ENCODE results near the gene PDZD2.
"Not testable (repeated sequence)": the region's sequence is repeated elsewhere in the genome, so short reads cannot be mapped to it uniquely, and the experiment has no call there.

Gene PDZD2

DNA sequence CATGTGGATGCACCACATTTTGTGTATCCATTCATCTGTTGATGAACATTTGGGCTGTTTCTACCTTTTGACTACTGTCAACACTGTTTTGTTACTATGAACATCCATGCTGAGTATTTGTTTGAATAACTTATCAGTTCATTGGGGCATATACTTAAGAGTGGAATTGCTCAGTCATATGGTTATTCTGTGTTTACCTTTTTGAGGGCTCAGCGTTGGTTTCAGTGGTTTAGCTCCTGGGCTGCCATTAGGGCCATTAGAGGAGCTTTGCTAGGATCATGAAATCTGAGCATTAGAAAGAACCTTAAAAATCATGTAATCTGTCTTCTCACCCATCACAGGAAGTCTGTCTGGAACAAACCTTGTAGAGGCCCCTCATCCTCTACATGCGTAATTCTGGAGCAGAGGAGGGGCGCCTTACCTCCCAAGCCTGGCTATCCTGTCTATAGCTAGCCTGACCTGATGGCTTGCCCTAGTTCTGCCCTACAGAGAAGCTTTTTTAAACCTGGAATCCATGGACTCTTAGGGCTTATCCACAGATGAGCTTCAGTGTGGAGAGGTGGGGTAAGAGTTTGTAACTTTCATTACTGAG is 92.9 kb downstream of the PDZD2 start:
- DNase-seq (ENCODE audit: low spot score): no peak

DNA sequence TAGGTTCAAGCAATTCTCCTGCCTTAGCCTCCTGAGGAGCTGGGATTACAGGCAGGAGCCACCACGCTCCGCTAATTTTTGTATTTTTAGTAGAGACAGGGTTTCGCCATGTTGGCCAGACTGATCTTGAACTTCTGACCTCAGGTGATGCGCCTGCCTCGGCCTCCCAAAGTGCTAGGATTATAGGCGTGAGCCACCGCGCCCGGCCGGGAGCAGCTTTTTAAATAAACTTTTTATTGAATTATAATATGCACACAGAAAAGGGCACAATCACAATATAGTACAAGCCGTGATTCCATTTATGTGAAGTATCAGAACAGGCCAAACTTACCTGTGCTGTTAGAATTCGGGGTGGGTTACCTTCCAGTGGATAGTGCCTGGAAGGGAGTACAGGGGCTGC is 93.9 kb downstream of the PDZD2 start:
- DNase-seq (ENCODE audit: low spot score): not testable (repeated sequence)

DNA sequence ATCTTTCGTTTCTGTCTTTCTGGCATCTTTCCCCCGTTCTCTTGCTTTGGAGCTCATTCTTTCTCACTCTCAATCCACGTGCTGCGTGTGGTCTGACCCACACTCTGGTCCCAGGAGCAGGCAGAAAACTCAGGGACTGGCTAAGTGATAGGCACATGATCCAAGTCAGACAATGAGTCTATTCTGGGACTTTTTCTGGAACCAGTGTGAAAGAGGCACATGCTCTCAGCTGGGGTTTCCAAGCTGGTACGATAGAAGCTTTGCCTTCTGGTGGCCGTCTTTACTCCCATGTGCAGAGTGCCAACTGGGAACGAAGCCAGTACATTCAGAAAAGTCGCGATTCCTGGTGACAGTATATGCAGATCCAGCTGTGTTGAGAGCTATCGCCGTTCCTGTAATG is 94.4 kb downstream of the PDZD2 start:
- no peak for DNase-seq (ENCODE audit: low spot score)

DNA sequence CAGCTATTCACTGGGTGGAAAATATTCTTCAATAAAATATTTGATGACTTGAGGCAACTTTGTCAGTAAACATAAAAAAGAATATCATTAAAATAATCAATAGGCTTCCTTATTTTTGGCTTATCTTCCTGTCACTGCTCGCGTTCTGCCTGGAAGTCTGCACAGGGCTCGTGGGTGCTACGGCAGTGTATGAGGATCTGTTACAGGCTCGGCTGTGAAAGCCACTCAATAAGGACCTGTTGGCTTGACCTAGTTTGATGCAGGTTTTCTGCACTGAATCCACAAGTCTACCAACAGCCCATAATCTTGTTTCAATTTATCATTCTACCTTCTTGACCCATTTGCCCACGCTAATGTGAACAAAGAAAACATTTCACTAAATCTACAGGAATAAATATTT is 97.2 kb downstream of the PDZD2 start:
- no peak for DNase-seq (ENCODE audit: low spot score)

DNA sequence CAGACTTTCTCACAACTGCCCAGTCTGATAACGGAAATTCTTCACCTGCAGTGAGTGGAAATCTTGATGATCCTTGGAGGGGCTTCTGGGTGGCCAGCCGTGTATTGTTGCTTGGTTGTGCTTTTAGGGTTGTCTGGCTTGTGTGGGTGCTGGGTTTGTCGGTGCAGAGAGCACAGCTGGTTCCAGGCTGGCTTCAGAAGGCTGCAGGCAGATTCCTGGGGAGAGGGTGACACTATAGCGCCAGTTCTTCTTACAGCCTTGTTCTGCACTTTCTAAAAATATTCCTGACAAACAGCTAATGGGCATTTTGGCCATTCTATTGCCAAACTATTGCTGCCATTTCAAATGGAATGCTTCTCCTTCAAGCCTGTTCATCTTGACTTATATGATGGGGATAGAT is 99.3 kb downstream of the PDZD2 start:
- DNase-seq (ENCODE audit: low spot score): no peak

DNA sequence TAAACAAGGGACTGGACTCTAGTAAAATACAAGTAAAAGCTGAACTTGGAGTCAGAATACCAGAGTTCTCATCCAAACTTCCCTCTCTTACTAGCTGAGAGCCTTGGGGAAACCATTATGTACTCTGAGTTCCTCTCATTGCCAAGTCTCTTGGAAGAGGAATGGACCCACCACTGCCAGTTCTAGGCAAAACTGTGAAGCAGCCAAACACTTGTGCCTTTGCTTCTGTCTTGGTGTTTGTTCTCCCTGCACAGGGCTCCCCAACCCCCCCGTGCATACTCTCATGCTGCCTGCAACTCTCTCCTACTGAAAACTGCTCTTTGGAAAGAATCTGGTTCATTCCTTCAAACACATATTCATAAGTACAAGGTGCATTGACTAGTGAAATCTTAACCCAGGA is 102.6 kb downstream of the PDZD2 start:
- no peak for DNase-seq (ENCODE audit: low spot score)

DNA sequence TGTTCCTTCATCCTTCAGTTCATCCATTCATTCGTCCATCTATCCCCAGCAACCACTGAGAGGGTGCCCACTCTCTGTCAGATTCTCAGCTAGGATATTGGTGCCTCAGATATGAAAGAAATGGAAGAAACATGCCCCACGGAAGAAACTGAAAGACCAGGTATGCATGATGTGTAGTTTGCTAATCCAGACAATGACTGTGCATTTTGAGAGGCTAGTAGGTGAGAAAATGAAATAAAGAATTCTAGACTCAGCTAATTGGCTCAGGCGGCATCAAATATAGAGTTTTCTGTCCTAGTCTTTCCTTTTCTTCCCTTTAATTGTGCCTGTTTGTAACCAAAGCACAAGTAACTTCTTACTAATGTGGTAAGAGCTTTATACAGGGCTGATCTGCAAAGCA is 104.7 kb downstream of the PDZD2 start:
- DNase-seq (ENCODE audit: low spot score): no peak

DNA sequence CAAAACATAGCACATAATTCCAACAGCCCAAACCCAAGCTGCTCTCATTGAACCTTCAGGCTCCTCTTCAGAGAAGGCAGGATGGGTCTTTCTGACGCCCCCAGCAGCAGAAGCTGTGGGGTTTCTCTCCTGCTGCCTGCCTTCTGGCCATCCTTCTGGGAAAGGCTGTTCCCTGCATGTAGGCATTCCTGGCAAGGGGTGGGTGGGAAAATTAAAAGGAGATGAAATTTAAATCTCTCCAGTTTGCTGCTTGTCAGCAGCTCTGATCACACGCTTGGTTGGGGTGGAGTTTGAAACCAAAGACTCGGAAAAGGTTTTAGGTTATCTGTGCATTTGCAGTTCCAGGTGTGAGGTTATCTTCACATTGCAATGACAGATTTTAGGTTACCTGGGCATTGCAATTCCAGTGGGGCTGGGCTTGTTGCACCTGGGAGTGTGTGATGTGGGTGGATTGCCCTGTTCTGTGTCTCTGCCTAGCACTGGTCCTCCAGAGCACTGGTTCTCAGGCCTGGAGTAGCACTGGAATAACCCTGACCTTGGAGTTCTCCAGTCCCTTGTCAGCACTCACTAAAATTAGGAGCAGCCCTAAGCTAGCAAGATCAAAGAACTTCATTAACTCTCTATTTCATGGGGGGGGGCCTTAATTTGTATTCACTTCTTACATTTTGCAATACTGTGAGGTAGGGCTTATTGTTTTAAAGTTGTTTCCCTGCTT is 109.7 kb downstream of the PDZD2 start:
- no peak for DNase-seq (ENCODE audit: low spot score)

DNA sequence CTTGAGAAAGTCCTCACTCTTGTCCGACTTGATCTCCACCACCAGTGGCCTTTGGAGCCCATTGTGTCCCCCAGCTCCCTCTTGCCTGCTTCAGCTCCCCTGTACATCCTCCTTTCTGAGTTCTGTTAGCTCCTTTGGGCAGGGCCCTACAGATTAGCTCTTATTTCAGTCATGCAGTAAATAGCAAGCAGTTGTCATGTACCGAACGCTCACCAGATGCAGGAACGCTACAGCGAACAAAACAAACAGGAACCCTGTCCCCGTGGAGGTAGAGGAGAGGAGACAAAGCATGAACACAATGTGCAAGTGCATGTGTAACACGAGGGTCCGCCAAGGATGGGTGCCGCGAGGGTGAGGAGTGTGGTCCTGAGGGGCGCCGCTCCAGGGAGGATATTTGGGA is 111.3 kb downstream of the PDZD2 start:
- no peak for DNase-seq (ENCODE audit: low spot score)

DNA sequence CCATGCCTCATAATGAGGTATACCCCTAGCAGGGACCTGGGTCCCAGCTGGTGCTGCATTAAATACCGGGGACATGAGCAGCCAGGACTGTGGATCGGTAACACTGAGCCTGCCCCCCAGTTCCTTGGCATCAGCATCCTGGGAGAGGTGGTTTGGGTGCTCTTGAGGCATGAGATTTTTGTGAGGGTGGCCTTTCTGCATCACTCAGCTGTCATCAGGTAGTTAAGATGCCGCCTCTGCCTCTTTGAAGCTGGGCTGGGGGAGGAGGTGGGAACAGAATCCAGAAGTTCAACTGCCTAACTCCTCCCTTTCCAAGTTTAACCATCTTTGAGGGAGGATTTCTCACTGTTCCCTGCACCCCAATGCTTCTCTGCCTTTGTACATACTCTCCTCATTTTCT is 112.7 kb downstream of the PDZD2 start:
- DNase-seq (ENCODE audit: low spot score): no peak

DNA sequence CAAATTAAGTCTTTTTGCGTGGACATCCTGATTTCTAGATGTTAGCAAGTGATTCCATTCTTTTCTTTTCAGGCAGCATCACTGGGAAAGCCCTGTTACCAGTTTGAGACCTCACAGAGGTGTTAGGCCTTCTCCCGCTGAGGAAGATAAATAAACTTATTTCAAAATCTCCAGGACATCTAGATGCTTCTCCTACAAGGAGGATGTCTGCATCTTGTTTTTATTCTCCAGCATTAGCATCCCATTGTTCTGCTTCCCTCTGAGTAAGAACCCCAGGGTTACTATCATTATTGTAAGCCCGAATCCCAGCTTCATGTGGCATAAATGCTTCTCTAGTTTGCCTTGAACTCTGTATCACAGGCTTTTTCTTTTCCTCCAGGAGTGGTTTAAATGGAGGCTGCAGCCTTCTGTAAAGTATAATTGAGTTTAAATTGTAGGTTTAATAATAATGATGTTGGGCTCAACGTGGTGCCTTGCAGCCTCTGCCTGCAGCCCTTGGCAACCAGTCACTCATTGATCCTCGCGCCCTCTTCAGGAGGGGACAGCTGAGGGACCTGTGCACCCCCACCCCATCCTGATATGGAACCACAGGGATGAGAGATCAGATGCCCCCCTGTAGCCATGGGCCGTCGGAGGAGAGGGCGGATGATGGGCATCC is 114.9 kb downstream of the PDZD2 start:
- no peak for DNase-seq (ENCODE audit: low spot score)

DNA sequence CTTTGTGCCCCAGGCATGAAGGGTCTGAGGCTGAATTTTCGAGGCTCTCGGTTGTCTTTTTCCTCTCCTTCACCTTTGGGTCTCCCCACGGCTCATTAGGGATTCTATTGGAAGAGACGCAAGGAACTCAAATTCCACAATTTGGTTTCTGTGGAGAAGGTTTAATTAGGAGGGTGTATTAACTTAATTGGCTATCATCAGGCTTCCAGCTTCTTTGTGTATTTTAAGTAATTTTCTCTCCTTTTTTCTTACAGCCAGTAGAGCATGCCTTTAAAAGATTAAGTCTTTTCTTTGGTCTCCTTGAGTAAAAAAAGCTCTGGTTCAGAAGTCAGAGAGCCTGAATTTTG is 115.4 kb downstream of the PDZD2 start:
- DNase-seq (ENCODE audit: low spot score): no peak

DNA sequence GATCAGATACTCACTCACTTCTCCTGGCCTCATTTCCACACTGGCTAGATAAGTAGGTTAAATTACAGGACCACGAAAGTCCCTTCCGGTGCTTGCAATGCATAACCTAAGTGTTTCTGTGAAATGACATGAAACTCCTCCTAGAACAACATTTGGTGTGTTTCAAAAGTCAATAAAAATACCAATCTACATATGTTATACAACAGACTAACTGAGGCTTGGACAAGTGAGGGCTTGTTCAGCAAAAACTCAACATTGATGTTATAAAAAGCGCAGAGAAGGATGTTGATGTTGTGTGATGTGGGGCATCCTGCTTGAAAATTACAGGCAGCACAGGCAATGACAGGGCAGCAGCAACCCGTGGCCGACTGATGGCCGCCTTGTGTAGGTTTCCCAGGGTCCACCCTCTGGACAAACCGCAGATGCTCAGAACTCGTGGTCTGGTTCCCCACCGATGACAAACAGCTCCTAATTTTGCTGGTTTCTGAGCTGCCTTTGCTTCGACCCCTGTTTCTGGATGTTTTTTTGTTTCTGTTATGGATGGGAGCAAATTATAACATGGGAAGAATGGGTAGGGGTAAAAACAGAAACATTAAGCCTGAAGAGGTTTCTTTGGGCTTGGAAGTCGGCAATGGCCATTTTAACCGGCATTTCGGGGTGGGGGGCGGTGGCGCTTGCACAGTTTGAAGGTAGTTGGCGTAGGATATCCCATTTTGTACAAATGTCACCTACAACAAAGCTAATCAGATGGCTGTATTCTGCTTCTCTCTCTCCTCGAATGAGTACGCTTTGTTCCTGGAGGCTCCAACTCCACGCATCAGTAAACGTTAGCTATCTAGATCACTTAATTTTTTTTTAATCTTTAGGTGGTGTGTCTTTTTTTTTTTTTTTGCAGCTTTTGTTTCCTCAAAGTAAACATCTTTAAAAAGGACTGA is 116.1 kb downstream of the PDZD2 start:
- DNase-seq (ENCODE audit: low spot score): no peak

DNA sequence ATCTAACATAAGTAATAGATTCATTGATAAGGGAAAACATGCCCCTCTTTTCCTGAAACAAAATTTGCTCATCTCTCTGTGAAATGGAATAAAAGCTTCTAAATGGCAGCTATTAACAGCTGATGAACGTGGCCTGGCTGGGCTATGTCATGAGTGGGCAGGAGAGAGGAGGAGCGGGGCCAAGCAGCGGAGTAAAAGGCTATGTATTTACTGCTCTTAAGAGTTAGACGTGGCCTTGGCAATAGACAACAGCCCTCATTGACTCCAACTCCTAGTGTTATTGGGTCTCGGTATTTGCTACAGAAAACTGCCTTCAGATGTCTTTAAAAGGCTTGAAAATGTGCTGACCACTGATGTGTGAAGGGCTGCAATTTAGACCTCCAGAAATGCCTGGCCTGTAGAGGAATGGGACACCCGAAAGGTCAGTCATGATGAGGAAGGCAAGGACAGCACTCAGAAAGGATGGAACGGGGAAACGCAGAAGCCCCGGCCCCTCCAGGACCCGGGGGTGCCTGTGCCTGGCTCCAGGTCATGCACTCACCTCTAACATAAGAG is 116.8 kb downstream of the PDZD2 start:
- no peak for DNase-seq (ENCODE audit: low spot score)

DNA sequence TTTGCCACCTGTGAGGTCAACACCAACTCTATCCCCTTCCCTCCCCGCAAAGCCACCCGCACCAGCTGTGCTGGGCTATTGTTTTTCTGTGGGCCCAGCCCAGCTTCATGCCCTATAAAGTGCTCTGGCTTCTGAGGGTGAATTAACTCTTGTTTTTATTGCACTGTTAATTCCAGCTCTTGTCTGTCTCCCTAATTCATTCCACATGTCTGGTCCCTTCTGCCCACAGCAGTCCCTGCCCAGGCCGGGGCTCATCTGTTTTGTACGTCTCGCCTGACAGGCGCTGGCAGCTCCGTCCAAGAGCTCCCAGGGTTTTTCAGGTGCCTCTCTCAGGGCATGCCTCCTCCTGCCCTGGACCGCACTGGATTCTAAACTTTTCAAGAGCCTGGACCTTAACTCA is 118.9 kb downstream of the PDZD2 start:
- DNase-seq (ENCODE audit: low spot score): peak; percentile 71

DNA sequence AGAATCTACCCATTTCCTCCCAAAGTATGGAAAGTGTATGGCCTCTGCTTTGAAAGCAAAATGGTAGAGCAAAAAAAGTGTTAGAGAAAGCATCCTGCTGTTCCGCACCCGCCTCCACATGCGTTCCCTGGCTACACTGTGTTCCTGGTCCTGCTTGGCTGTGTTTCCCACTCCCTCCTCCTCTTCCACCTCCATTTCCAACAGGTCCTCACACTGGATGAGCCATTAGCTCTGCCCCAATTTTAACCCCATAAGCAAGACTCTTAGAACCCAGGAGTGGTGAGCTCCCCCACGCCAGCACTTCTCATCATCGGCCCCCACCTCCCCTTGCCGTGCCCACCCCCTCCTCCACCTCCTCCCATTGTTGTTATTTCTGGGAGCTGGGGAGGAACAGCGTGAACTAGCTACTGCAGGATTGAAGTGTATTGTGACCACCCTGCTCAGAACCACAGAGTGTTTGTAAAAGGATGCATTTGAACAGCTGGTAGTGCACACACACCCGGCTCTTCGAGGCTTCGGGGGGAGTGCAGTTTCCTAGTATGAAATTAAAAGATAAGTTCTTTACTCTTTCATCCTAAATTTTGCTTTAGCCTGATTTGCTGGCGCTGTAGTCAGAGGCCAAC is 120.0 kb downstream of the PDZD2 start:
- no peak for DNase-seq (ENCODE audit: low spot score)

DNA sequence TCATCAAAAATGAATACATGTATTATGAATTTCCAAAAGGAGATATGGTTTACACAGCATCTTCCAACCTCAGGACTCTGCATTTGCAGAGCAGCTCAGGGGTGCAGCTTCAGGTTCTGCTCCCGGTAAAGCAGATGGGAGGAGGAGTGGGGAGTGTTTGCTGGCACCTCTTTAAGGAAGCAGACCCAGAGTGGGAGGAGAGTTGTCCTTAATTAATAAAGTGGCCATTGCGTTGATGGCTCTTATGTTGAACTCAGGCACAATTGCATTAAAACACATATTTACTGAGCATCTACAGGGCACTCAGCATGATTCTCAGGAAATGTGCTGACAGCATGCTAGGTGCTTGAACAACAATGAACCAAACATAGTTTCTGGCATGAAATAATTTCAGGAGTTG is 121.0 kb downstream of the PDZD2 start:
- DNase-seq (ENCODE audit: low spot score): no peak

DNA sequence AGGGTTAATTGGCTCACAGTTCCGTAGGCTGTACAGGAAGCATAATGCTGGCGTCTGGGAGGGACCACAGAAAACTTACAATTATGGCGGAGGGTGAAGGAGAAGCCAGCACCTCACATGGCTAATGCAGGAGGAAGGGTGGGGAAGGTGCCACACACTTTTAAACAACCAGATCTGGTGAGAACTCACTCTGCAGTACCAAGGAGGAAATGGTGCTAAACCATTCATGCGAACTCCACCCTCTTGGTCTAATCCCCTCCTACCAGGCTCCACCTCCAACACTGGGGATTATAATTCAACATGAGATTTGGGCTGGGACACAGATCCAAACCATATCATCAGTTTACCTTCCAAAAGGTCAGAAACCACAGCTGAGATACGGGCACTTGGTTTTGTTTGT is 122.9 kb downstream of the PDZD2 start:
- no peak for DNase-seq (ENCODE audit: low spot score)

DNA sequence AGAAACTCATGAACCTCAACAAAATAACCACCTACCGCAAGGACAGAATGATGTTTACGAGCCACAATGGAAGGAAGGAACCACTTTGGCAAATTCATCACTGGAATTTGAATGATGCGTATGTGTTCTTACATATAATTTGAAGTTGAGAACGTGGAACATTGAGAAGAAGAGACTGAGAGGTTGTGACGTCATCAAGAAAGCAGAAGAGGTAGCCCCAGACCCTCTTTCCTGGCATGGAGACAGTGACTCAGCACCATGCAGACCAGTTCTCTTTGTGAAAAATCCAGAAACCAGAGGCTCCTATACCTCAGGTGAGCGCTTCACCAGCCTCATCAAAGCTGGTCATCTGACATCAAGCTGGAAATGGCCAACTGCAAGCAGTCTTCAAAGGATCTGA is 124.5 kb downstream of the PDZD2 start:
- DNase-seq (ENCODE audit: low spot score): no peak

DNA sequence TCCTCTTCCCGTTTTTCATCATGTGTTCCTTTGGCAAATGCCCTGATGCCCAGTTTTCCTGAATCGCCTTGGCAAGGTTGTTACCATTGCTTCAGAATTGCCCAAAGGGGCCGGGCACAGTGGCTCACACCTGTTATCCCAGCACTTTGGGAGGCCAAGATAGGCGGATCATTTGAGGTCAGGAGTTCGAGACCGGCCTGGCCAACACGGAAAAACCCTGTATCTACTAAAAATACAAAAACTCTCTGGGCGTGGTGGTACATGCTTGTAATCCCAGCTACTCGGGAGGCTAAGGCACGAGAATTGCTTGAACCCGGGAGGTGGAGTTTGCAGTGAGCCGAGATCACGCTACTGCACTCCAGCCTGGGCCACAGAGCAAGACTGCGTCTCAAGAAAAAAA is 125.8 kb downstream of the PDZD2 start:
- not testable (repeated sequence) for DNase-seq (ENCODE audit: low spot score)

DNA sequence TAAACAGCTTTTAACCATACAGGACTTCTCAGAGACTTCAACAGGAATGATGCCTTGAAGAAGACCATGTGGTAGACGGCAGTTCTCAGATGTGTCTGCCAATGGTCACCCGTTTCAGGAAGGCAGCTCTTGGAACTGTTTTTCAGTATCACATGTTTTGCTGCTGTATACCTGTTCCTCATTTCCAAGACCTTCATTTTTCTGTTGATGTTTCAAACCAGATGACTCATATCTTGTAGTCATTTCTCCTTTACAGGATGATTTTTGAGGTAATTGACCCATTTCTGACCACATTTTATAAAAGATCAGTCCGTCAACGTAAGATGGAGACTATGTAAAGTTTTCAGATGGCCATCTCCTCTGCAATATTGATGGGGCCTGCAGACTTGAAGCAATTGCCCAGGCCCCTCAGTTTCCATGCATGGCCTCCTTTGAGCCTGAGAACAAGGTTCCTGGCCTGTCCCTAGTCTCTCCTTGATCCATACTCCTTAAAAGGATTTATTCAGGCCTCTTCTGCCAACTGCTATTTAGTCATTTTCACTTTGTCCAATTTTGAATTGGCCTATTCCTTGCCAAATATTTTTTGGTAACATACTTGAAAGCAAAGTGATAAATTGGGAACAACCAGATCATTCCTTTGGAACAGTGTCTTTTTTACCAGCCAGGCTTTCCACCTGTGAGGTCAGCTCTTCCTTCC is 128.6 kb downstream of the PDZD2 start:
- DNase-seq (ENCODE audit: low spot score): no peak

Measured in SK-N-DZ (cell line).